Neural progenitor cell (in vitro differentiated cells): ENCODE data around the gene GCK.

ENCODE experiments used
- CTCF ChIP-seq: fragments of 200-600 bp; sonication (generic); IDR thresholded peaks from 2 replicates; pipeline ENCODE4 v1.5.1; 2017; ENCODE audit warnings: antibody characterized with exemption, mild to moderate bottlenecking
- EZH2 ChIP-seq: fragments of 200-600 bp; sonication (generic); IDR thresholded peaks from 2 replicates; pipeline ENCODE4 v1.6.1; 2017; ENCODE audit warnings: antibody characterized with exemption, mild to moderate bottlenecking, moderate library complexity
- EZH2phosphoT487 ChIP-seq: fragments of 200-600 bp; sonication (generic); IDR thresholded peaks from 2 replicates; pipeline ENCODE4 v1.6.1; 2017; ENCODE audit warnings: antibody characterized with exemption

DNA sequence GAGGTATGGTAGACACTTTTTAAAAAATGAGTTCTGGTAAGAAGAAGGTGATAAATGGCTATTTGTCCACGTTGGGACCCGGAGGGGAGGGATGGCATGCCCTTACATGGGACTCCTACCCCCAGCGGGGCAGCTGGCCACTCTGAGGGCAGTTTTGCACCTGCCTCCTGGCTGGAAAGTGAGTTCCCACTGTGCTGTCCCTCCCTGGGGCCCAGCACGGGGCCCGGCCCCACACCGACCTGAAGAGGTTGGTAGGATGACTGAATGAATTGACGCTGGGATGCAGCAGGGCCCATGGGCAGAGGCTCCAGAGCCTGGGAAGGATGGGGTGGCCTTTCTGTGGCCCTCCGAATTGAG is 85.7 kb downstream of the GCK start:
- TF ChIP-seq CTCF (no peak), EZH2 (no peak), EZH2phosphoT487 (no peak)
